ENCODE results near the gene HOXD1. TPM values are rescaled to one million over a fixed set of nuclear protein-coding genes. Genes with fewer than 3 reads are reported as not detected.

The HOXD1 gene
- total RNA-seq, 1 donor from 2014 or later = 1.1 TPM

- no peak for DNase-seq (ENCODE audit: low spot score)
Observed at GRCh38 chr2:176234940-176235339, 46.5 kb downstream of the HOXD1 start.

- no peak for DNase-seq (ENCODE audit: low spot score)
Observed at GRCh38 chr2:176237456-176237855, 49.0 kb downstream of the HOXD1 start.

DNA sequence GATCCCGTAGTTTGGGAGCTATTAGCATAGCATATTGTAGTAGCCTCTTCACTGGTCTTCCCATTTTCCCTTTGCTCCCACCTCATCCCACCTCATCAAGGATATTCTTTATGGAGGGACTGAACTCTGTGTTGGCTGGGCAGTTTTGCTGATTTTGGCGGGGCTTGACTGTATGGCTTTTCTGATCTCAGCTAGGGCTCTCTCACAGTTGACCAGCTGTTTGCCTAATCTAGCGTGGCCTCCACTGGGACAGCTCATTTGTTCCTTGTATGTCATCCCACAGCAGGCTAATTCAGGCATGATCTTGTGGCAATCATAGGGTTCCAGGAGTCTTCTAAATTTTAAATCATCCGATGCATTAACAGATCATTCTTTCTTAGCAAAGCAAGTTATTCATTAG is 50.6 kb downstream of the HOXD1 start:
- no peak for DNase-seq (ENCODE audit: low spot score)

- DNase-seq (ENCODE audit: low spot score) = no peak
Observed at GRCh38 chr2:176240301-176240700, 51.8 kb downstream of the HOXD1 start.

Small RNAs within 50 kb of the gene (microRNA-seq; reads per million reads assigned to microRNA genes)
- 62,593 reads per million, percentile 98 among the genes with 10 or more reads in this experiment for gene MIR10B (ENCODE audit: borderline number of aligned reads)

Other genes starting within 250 kb of the HOXD1 start
- 57.0 TPM for gene LNPK, start 186.4 kb upstream of the HOXD1 start, total RNA-seq
- not detected for gene EVX2, start 104.7 kb upstream of the HOXD1 start, total RNA-seq
- 1.1 TPM for gene HOXD13, start 95.9 kb upstream of the HOXD1 start, total RNA-seq
- gene HOXD12, start 88.9 kb upstream of the HOXD1 start, total RNA-seq = not detected
- gene HOXD11, start 81.4 kb upstream of the HOXD1 start, total RNA-seq = 1.2 TPM
- 1.7 TPM for gene HOXD10, start 71.9 kb upstream of the HOXD1 start, total RNA-seq
- gene HOXD9, start 65.9 kb upstream of the HOXD1 start, total RNA-seq = 6.1 TPM
- 13.3 TPM for gene HOXD8, start 59.0 kb upstream of the HOXD1 start, total RNA-seq
- 4.1 TPM for gene HOXD4, start 37.1 kb upstream of the HOXD1 start, total RNA-seq
- gene HOXD3, start 31.4 kb upstream of the HOXD1 start, total RNA-seq = 5.3 TPM
- gene MTX2, start 80.8 kb downstream of the HOXD1 start, total RNA-seq = 18.8 TPM